CD4-positive, alpha-beta T cell (primary cell): ENCODE data around the gene CXXC1. TPM values are rescaled to one million over a fixed set of nuclear protein-coding genes. Genes with fewer than 3 reads are reported as not detected.

Experiments used
- ATAC-seq: fragments of 200-7000 bp; cut with Tn5 transposase; one replicate; pipeline ENCODE4 v1.10.0; 2022; ENCODE audit warnings: mild to moderate bottlenecking; ENCODE audit not compliant: poor library complexity
- CTCF ChIA-PET: fragments of 350-600 bp; sonication (Branson Sonifier 250); formaldehyde crosslinking; loops from one replicate; lab custom pipeline; 2021; ENCODE audit warnings: antibody characterized with exemption, inconsistent platforms; lab: Charles Lee
- POLR2A ChIA-PET: fragments of 350-600 bp; sonication (Branson Sonifier 250); formaldehyde crosslinking; loops from one replicate; lab custom pipeline; 2021; ENCODE audit warnings: antibody characterized with exemption, inconsistent platforms; lab: Charles Lee
- DNase-seq, 14 experiments: peaks; one replicate each; pipeline ENCODE4 v3.0.0-alpha.2; 2013 to 2020; ENCODE audit warnings: mixed read lengths in 2 of 14
- H3K27ac ChIP-seq, 2 donors: one replicate each; pipeline versions ENCODE4 v1.5.1 to v1.7.0; 2013; ENCODE audit warnings: low read length in 2 of 2, low read depth in 1 of 2, mild to moderate bottlenecking in 1 of 2
- H3K27me3 ChIP-seq, 2 experiments: 1 replicate in 1 of 2; 2 replicates in 1 of 2; pipeline versions ENCODE4 v1.6.1 to v1.7.0; 2013; ENCODE audit warnings: low read length in 2 of 2, control low read depth in 1 of 2, mild to moderate bottlenecking in 1 of 2, moderate library complexity in 1 of 2; ENCODE audit not compliant: insufficient read depth in 2 of 2, control insufficient read depth in 1 of 2
- H3K36me3 ChIP-seq: one replicate; pipeline ENCODE4 v1.6.1; 2013; ENCODE audit warnings: low read length, control low read depth; ENCODE audit not compliant: insufficient read depth
- H3K4me1 ChIP-seq: one replicate; pipeline ENCODE4 v1.6.1; 2013; ENCODE audit warnings: low read length, control low read depth; ENCODE audit not compliant: insufficient read depth
- H3K4me3 ChIP-seq: one replicate; pipeline ENCODE4 v1.5.1; 2013; ENCODE audit warnings: mild to moderate bottlenecking, low read length, moderate library complexity
- H3K9me3 ChIP-seq, 2 experiments: 1 replicate in 1 of 2; 2 replicates in 1 of 2; pipeline versions ENCODE4 v1.6.1 to v1.7.0; 2013; ENCODE audit warnings: low read length in 2 of 2, mild to moderate bottlenecking in 2 of 2, control low read depth in 1 of 2, moderate library complexity in 1 of 2; ENCODE audit not compliant: control insufficient read depth in 1 of 2, insufficient read depth in 1 of 2
- H3K27ac Mint-ChIP-seq: one replicate; pipeline ENCODE4 v1.8.0; 2020; ENCODE audit warnings: mixed read lengths
- H3K27me3 Mint-ChIP-seq: one replicate; pipeline ENCODE4 v1.8.0; 2021; ENCODE audit warnings: mixed read lengths
- H3K36me3 Mint-ChIP-seq: one replicate; pipeline ENCODE4 v1.8.0; 2021; ENCODE audit warnings: low read depth, mixed read lengths
- H3K4me1 Mint-ChIP-seq: one replicate; pipeline ENCODE4 v1.8.0; 2021; ENCODE audit warnings: low read depth, mixed read lengths
- H3K4me3 Mint-ChIP-seq: one replicate; pipeline ENCODE4 v1.8.0; 2020; ENCODE audit warnings: mild to moderate bottlenecking, mixed read lengths
- H3K9me3 Mint-ChIP-seq: one replicate; pipeline ENCODE4 v1.8.0; 2020; ENCODE audit warnings: mixed read lengths
- CTCF ChIP-seq: fragments of 200-600 bp; IDR thresholded peaks from one replicate; pipeline ENCODE4 v1.8.0; 2022; ENCODE audit warnings: antibody characterized with exemption, mild to moderate bottlenecking
- intact Hi-C, 2 experiments: fragments of 100-400 bp; cut with DNase I in 1 of 2; cut with micrococcal nuclease in 1 of 2; formaldehyde crosslinking; loops; one replicate each; pipeline versions ENCODE4 v1.15.1 to v1.9.0; 2023 to 2025; cut with DNase I, micrococcal nuclease
- total RNA-seq, 174 experiments: library from RNA in 2 of 174; stranded (reverse) in 2 of 174; gene quantifications; one replicate each; pipeline ENCODE4 v1.2.3 and lab custom pipeline; 2021 to 2026

Gene CXXC1
- total RNA-seq, 2 experiments from 2014 or later = 120 to 128 TPM

GRCh38 chr18:50275503-50276036 is 11.9 kb downstream of the CXXC1 start:
- Histone ChIP-seq H3K4me1 (peaks cover 10% of the 10 kb centered on the region), H3K36me3 (peaks cover 82% of the 10 kb centered on the region), H3K27ac (no peak overlapping the region), H3K27me3 (no peaks in the 10 kb centered on the region), H3K9me3 (no peaks in the 10 kb centered on the region), H3K4me3 (no peak overlapping the region)
- H3K4me3 Mint-ChIP-seq = no peak overlapping the region
- no peak for ATAC-seq
- no peak for TF ChIP-seq CTCF
- no peaks in the 10 kb centered on the region for H3K27me3 Mint-ChIP-seq
- POLR2A ChIA-PET = no interaction called here
- CTCF ChIA-PET = no interaction called here
- no peak for DNase-seq
- H3K9me3 Mint-ChIP-seq = no peaks in the 10 kb centered on the region
- intact Hi-C loops = no loop called here
- no peak overlapping the region for H3K27ac Mint-ChIP-seq
- H3K4me1 Mint-ChIP-seq = peaks cover 20% of the 10 kb centered on the region
- H3K36me3 Mint-ChIP-seq = peaks cover 87% of the 10 kb centered on the region

- ATAC-seq = no peak
- no peaks in the 10 kb centered on the region for H3K27me3 ChIP-seq
- intact Hi-C loops = no loop called here
- H3K4me1 ChIP-seq = peaks cover 4% of the 10 kb centered on the region
- CTCF ChIA-PET = no interaction called here
- H3K4me3 ChIP-seq = no peak overlapping the region
- Mint-ChIP-seq H3K9me3 (no peaks in the 10 kb centered on the region), H3K27me3 (no peaks in the 10 kb centered on the region), H3K36me3 (peaks cover 87% of the 10 kb centered on the region), H3K4me1 (peaks cover 14% of the 10 kb centered on the region), H3K4me3 (no peak overlapping the region), H3K27ac (no peak overlapping the region)
- no peak for DNase-seq
- POLR2A ChIA-PET = no interaction called here
- no peak overlapping the region for H3K27ac ChIP-seq
- no peak for TF ChIP-seq CTCF
- H3K9me3 ChIP-seq = no peaks in the 10 kb centered on the region
- H3K36me3 ChIP-seq = peaks cover 88% of the 10 kb centered on the region
Observed at GRCh38 chr18:50274941-50275340, 12.6 kb downstream of the CXXC1 start.

DNA sequence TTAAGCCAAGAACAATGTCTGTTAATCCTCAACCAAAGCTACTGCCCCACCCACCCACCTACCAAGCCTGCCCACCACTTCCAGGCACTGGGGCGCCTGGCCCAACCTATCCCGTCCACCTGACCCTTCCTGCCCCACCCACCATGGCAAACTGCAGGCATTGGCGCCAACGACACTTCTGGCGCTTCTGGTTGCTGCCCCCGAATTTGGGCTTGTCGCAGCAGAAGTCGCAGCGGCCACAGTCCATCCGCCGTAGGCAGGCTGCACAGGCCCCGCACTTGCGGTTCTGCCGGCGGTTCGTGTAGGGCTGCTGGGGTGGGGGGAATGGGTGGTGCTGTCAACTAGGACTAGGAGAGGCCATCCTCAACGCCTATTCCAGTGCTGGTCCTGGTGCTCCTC is 13.4 kb downstream of the CXXC1 start:
- POLR2A ChIA-PET = interaction anchor here (1.1 kb wide), 1 partner anchor 8 kb away, joined by 5 read pairs; the partner anchor contains the start of gene MBD1
- H3K36me3 Mint-ChIP-seq = peaks cover 91% of the 10 kb centered on the region
- ATAC-seq = no peak
- peaks cover 8% of the 10 kb centered on the region for H3K4me1 Mint-ChIP-seq
- Histone ChIP-seq H3K27me3 (no peaks in the 10 kb centered on the region), H3K4me1 (no peaks in the 10 kb centered on the region), H3K36me3 (peaks cover 91% of the 10 kb centered on the region), H3K9me3 (no peaks in the 10 kb centered on the region), H3K4me3 (no peak overlapping the region), H3K27ac (no peak overlapping the region)
- H3K27me3 Mint-ChIP-seq = no peaks in the 10 kb centered on the region
- no peak for TF ChIP-seq CTCF
- no peak for DNase-seq
- CTCF ChIA-PET = no interaction called here
- intact Hi-C loops = no loop called here
- H3K9me3 Mint-ChIP-seq = no peaks in the 10 kb centered on the region
- H3K27ac Mint-ChIP-seq = no peak overlapping the region
- no peak overlapping the region for H3K4me3 Mint-ChIP-seq
